H1 (cell line): Measurements from ENCODE around the gene RAB26. TPM values are rescaled to one million over a fixed set of nuclear protein-coding genes. Genes with fewer than 3 reads are reported as not detected.
"Not testable (repeated sequence)": the region's sequence is repeated elsewhere in the genome, so short reads cannot be mapped to it uniquely, and the experiment has no call there.

ENCODE experiments used
- CTCF ChIA-PET: fragments of 300-600 bp; sonication (Branson Sonifier 250); formaldehyde crosslinking; loops from one replicate; lab custom pipeline; 2021; ENCODE audit not compliant: partially characterized antibody; lab: Charles Lee
- POLR2A ChIA-PET: fragments of 300-600 bp; sonication (Branson Sonifier 250); formaldehyde crosslinking; loops from one replicate; lab custom pipeline; 2021; ENCODE audit warnings: inconsistent platforms; ENCODE audit not compliant: partially characterized antibody; lab: Charles Lee
- DNase-seq, 2 experiments: peaks; one replicate each; pipeline versions ENCODE4 v3.0.0 to v3.0.0-alpha.2; 2010 to 2022; ENCODE audit warnings: low spot score in 2 of 2, low read depth in 1 of 2, mixed read lengths in 1 of 2
- FAIRE-seq: peaks from 2 replicates; lab custom pipeline; 2011; peaks lifted over from hg19 to GRCh38; lab: Jason Lieb, UNC
- H2AFZ ChIP-seq: 2 replicates; pipeline ENCODE4 v1.8.1; 2012; ENCODE audit warnings: low read length, inconsistent platforms
- H2AK5ac ChIP-seq: 2 replicates; pipeline ENCODE4 v1.6.1; 2013; ENCODE audit warnings: low read depth, low read length
- H2BK120ac ChIP-seq: replicated peaks from 2 replicates; pipeline ENCODE3; 2013; ENCODE audit warnings: low read depth, low read length, inconsistent platforms
- H2BK12ac ChIP-seq: 2 replicates; pipeline ENCODE4 v1.6.1; 2013; ENCODE audit warnings: low read depth, low read length
- H2BK15ac ChIP-seq: 2 replicates; pipeline ENCODE4 v1.6.1; 2013; ENCODE audit warnings: low read length
- H2BK20ac ChIP-seq: 2 replicates; pipeline ENCODE4 v1.6.1; 2013; ENCODE audit warnings: low read length
- H2BK5ac ChIP-seq: 2 replicates; pipeline ENCODE4 v1.6.1; 2013; ENCODE audit warnings: low read depth, low read length
- H3K14ac ChIP-seq: 2 replicates; pipeline ENCODE4 v1.6.1; 2013; ENCODE audit warnings: inconsistent platforms; ENCODE audit not compliant: insufficient read length
- H3K18ac ChIP-seq: 2 replicates; pipeline ENCODE4 v1.6.1; 2013; ENCODE audit warnings: low read length; ENCODE audit errors: extremely low read depth
- H3K23ac ChIP-seq: 2 replicates; pipeline ENCODE4 v1.6.1; 2013; ENCODE audit warnings: inconsistent platforms; ENCODE audit not compliant: insufficient read length
- H3K23me2 ChIP-seq: 2 replicates; pipeline ENCODE4 v1.6.1; 2013; ENCODE audit warnings: low read depth, low read length
- H3K27ac ChIP-seq: 2 replicates; pipeline ENCODE4 v1.6.1; 2011; ENCODE audit warnings: low read depth, low read length, inconsistent platforms
- H3K27me3 ChIP-seq, 4 experiments: replicated peaks in 1 of 4; 1 replicate in 1 of 4; 2 replicates in 3 of 4; pipeline versions ENCODE4 v1.6.1 to v1.8.1; 2011 to 2013; ENCODE audit warnings: low read length in 3 of 4, mild to moderate bottlenecking in 3 of 4, inconsistent platforms in 2 of 4, mixed read lengths in 2 of 4, moderate library complexity in 1 of 4; ENCODE audit not compliant: control insufficient read depth in 3 of 4, insufficient read depth in 3 of 4; ENCODE audit errors: extremely low read depth in 1 of 4
- H3K36me3 ChIP-seq, 4 experiments: 2 replicates each; pipeline versions ENCODE4 v1.6.1 to v1.8.1; 2011 to 2013; ENCODE audit warnings: mild to moderate bottlenecking in 4 of 4, low read length in 3 of 4, moderate library complexity in 2 of 4, control low read depth in 1 of 4, inconsistent platforms in 1 of 4; ENCODE audit not compliant: insufficient read depth in 4 of 4, control insufficient read depth in 2 of 4
- H3K4ac ChIP-seq: replicated peaks from 2 replicates; pipeline ENCODE3; 2013; ENCODE audit warnings: low read length, low read depth, mixed read lengths, inconsistent platforms; ENCODE audit not compliant: insufficient read length
- H3K4me1 ChIP-seq, 4 experiments: replicated peaks in 1 of 4; 1 replicate in 1 of 4; 2 replicates in 3 of 4; pipeline versions ENCODE4 v1.6.1 to v1.8.1; 2011 to 2013; ENCODE audit warnings: low read length in 3 of 4, inconsistent platforms in 2 of 4, mixed read lengths in 1 of 4; ENCODE audit not compliant: insufficient read depth in 4 of 4, control insufficient read depth in 3 of 4
- H3K4me2 ChIP-seq, 2 experiments: 2 replicates each; pipeline versions ENCODE4 v1.6.1 to v1.8.1; 2011 to 2013; ENCODE audit warnings: low read depth in 2 of 2, low read length in 2 of 2, control low read depth in 1 of 2, inconsistent platforms in 1 of 2, mild to moderate bottlenecking in 1 of 2; ENCODE audit not compliant: insufficient read depth in 1 of 2
- H3K4me3 ChIP-seq, 4 experiments: fragments of 200-600, 300-600 bp in 1 of 4; sonication (generic), shearing (Covaris generic), sonication (Bioruptor Twin) in 1 of 4; 2 replicates each; pipeline versions ENCODE4 v1.5.1 to v1.8.1; 2011 to 2016; ENCODE audit warnings: low read length in 4 of 4, low read depth in 3 of 4, control low read depth in 2 of 4, inconsistent platforms in 2 of 4, mild to moderate bottlenecking in 2 of 4, mixed read lengths in 1 of 4, moderate library complexity in 1 of 4; ENCODE audit not compliant: insufficient read depth in 2 of 4; ENCODE audit errors: extremely low read depth in 1 of 4
- H3K56ac ChIP-seq: replicated peaks from 2 replicates; pipeline ENCODE3; 2013; ENCODE audit warnings: low read depth, mild to moderate bottlenecking, mixed read lengths, low read length, inconsistent platforms; ENCODE audit not compliant: insufficient read length
- H3K79me1 ChIP-seq: 2 replicates; pipeline ENCODE4 v1.6.1; 2013; ENCODE audit warnings: low read depth, low read length, control low read depth
- H3K79me2 ChIP-seq, 2 experiments: 2 replicates each; pipeline versions ENCODE4 v1.6.1 to v1.8.1; 2012 to 2013; ENCODE audit warnings: low read length in 2 of 2, mild to moderate bottlenecking in 2 of 2, inconsistent platforms in 1 of 2; ENCODE audit not compliant: insufficient read depth in 2 of 2, control insufficient read depth in 1 of 2
- H3K9ac ChIP-seq, 4 experiments: replicated peaks in 1 of 4; 1 replicate in 1 of 4; 2 replicates in 3 of 4; pipeline versions ENCODE4 v1.6.1 to v1.8.1; 2011 to 2013; ENCODE audit warnings: low read depth in 3 of 4, low read length in 3 of 4, control low read depth in 2 of 4, mild to moderate bottlenecking in 2 of 4, moderate library complexity in 2 of 4, inconsistent platforms in 1 of 4; ENCODE audit errors: extremely low read depth in 1 of 4
- H3K9me3 ChIP-seq, 2 experiments: 2 replicates each; pipeline versions ENCODE4 v1.6.1 to v1.8.1; 2012 to 2013; ENCODE audit warnings: mild to moderate bottlenecking in 2 of 2, moderate library complexity in 2 of 2, control low read depth in 1 of 2, inconsistent platforms in 1 of 2, low read depth in 1 of 2, low read length in 1 of 2, mixed read lengths in 1 of 2; ENCODE audit not compliant: insufficient read depth in 2 of 2
- H4K20me1 ChIP-seq, 2 experiments: replicated peaks in 1 of 2; 2 replicates each; pipeline versions ENCODE3 to v1.8.1; 2011 to 2013; ENCODE audit warnings: inconsistent platforms in 2 of 2, low read length in 2 of 2, mild to moderate bottlenecking in 1 of 2; ENCODE audit not compliant: insufficient read depth in 2 of 2, control insufficient read depth in 1 of 2
- H4K5ac ChIP-seq: 2 replicates; pipeline ENCODE4 v1.6.1; 2013; ENCODE audit warnings: low read length, low read depth, mixed read lengths, inconsistent platforms; ENCODE audit not compliant: insufficient read length
- H4K8ac ChIP-seq: 2 replicates; pipeline ENCODE4 v1.8.0; 2013; ENCODE audit warnings: mild to moderate bottlenecking, moderate library complexity, low read length, inconsistent platforms; ENCODE audit not compliant: insufficient read depth; ENCODE audit errors: extremely low read depth
- H4K91ac ChIP-seq: replicated peaks from 2 replicates; pipeline ENCODE3; 2013; ENCODE audit warnings: low read length, mixed read lengths, inconsistent platforms; ENCODE audit not compliant: insufficient read length
- WGBS, 2 experiments: shearing (Covaris generic) in 1 of 2; methylation state at CpG; one replicate each; pipeline versions ENCODE4 v1.1.6 to v1.1.7; 2013 to 2015; ENCODE audit warnings: low lambda C conversion rate in 2 of 2, mixed read lengths in 2 of 2, inconsistent platforms in 1 of 2, low coverage in 1 of 2, missing lambda C conversion rate in 1 of 2; ENCODE audit not compliant: insufficient replicate concordance in 2 of 2, insufficient coverage in 1 of 2, insufficient read length in 1 of 2; ENCODE audit errors: extremely low coverage in 1 of 2, missing lambda C conversion rate in 1 of 2; 5-methylcytosine and 5-hydroxymethylcytosine counted together
- polyA plus RNA-seq, 7 experiments: library from polyadenylated mRNA; depleted of rRNA in 3 of 7; stranded (reverse) in 5 of 7; unstranded in 2 of 7; fragments of >200 nt in 5 of 7; fragments of 200-250 nt in 2 of 7; gene quantifications; 1 replicate in 5 of 7; 2 replicates in 1 of 7; 4 replicates in 1 of 7; pipeline versions ENCODE4 v1.2.1 to v1.2.3, GENCODE V29; 2011 to 2013; ENCODE audit warnings: missing spikeins in 2 of 7, mixed read lengths in 2 of 7
- total RNA-seq: library from RNA; stranded (reverse); fragmentation: NEBNext Ultra II Directional; extraction: Animal tissue kit (Norgen Biotek cat#: 25700); gene quantifications from 2 replicates; pipeline ENCODE4 v1.2.1, GENCODE V29; 2021

RAB26 gene
- total and polyA plus RNA-seq, 2 of the 8 experiments (the other 6 are each of a cell fraction or from before 2014, with no cell fraction given) = 4.3 to 5.4 TPM

- H3K4me2 ChIP-seq, H3K23me2 ChIP-seq, H4K8ac ChIP-seq, H2BK15ac ChIP-seq, H2BK12ac ChIP-seq, H3K4ac ChIP-seq, CTCF ChIA-PET, H2BK20ac ChIP-seq, H2AFZ ChIP-seq, H4K91ac ChIP-seq, H4K5ac ChIP-seq, H2BK5ac ChIP-seq, H3K14ac ChIP-seq, H3K18ac ChIP-seq, H4K20me1 ChIP-seq, H3K56ac ChIP-seq, H3K79me2 ChIP-seq, H3K79me1 ChIP-seq, H3K27me3 ChIP-seq, H3K9ac ChIP-seq, H3K4me3 ChIP-seq, POLR2A ChIA-PET, H3K9me3 ChIP-seq, H2BK120ac ChIP-seq, H3K4me1 ChIP-seq, H2AK5ac ChIP-seq, H3K27ac ChIP-seq, FAIRE-seq, H3K23ac ChIP-seq, DNase-seq: not testable (repeated sequence)
- WGBS, 2 experiments = 94% methylated on average over 35 of the region's 43 CpGs; no CpG with 5 or more reads in 1 of the 2 experiments
- peaks cover 0 to 40% (median 0%) of the 10 kb centered on the region in 4 experiments; a peak in 2 of 8 replicates for H3K36me3 ChIP-seq
These were observed 38.0 kb upstream of the RAB26 start for GRCh38 chr16:2110332-2111008.

- DNase-seq, H3K4me1 ChIP-seq, H3K9me3 ChIP-seq, H2BK20ac ChIP-seq, FAIRE-seq, H4K5ac ChIP-seq, H2AK5ac ChIP-seq, H3K56ac ChIP-seq, H2BK120ac ChIP-seq, H3K9ac ChIP-seq, H3K23me2 ChIP-seq, H3K4me3 ChIP-seq, CTCF ChIA-PET, H2BK5ac ChIP-seq, H3K4ac ChIP-seq, H3K18ac ChIP-seq, H3K14ac ChIP-seq, H2BK12ac ChIP-seq, H3K27ac ChIP-seq, H2AFZ ChIP-seq, H4K91ac ChIP-seq, H2BK15ac ChIP-seq, H3K27me3 ChIP-seq, H3K79me1 ChIP-seq, POLR2A ChIA-PET, H3K79me2 ChIP-seq, H4K8ac ChIP-seq, H4K20me1 ChIP-seq, H3K4me2 ChIP-seq, H3K23ac ChIP-seq: not testable (repeated sequence)
- H3K36me3 ChIP-seq = peaks cover 0 to 40% (median 0%) of the 10 kb centered on the region in 4 experiments; a peak in 2 of 8 replicates
- 89% methylated on average over 13 of the region's 36 CpGs; no CpG with 5 or more reads in 1 of the 2 experiments for WGBS, 2 experiments
These were observed 37.4 kb upstream of the RAB26 start for GRCh38 chr16:2111009-2111353.
